GM12801 (cell line): ENCODE results near the gene GNA14.

Source experiments
- TF ChIP-seq, protein P1 (sequence below): IDR thresholded peaks from one replicate; pipeline ENCODE4 v1.5.1; 2011; ENCODE audit warnings: control low read depth; ENCODE audit not compliant: insufficient read length; ENCODE audit errors: extremely low read depth

The GNA14 gene

GRCh38 chr9:77507212-77507961, 140.7 kb downstream of the GNA14 start:
- TF ChIP-seq, protein P1, sequence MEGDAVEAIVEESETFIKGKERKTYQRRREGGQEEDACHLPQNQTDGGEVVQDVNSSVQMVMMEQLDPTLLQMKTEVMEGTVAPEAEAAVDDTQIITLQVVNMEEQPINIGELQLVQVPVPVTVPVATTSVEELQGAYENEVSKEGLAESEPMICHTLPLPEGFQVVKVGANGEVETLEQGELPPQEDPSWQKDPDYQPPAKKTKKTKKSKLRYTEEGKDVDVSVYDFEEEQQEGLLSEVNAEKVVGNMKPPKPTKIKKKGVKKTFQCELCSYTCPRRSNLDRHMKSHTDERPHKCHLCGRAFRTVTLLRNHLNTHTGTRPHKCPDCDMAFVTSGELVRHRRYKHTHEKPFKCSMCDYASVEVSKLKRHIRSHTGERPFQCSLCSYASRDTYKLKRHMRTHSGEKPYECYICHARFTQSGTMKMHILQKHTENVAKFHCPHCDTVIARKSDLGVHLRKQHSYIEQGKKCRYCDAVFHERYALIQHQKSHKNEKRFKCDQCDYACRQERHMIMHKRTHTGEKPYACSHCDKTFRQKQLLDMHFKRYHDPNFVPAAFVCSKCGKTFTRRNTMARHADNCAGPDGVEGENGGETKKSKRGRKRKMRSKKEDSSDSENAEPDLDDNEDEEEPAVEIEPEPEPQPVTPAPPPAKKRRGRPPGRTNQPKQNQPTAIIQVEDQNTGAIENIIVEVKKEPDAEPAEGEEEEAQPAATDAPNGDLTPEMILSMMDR, result no peak

DNA sequence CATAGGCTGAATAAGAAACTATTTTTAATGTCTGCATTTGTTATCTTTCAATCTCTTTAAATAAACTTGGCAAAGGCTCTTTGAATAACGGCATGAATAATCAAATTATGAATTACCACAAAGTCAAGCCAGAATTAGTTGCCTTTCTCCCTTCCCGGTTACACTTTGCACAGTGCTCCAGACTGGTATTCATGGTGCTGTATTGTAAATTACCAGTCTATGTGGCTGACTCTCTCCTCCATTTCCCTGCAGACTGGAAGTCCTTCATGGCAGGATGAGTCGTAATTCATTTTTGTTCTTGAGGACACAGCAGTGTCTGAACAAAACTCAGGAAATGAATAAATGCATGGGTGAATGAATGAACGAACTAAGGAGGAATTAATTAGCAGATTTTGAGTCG, 142.9 kb downstream of the GNA14 start:
- TF ChIP-seq, protein P1, result no peak

DNA sequence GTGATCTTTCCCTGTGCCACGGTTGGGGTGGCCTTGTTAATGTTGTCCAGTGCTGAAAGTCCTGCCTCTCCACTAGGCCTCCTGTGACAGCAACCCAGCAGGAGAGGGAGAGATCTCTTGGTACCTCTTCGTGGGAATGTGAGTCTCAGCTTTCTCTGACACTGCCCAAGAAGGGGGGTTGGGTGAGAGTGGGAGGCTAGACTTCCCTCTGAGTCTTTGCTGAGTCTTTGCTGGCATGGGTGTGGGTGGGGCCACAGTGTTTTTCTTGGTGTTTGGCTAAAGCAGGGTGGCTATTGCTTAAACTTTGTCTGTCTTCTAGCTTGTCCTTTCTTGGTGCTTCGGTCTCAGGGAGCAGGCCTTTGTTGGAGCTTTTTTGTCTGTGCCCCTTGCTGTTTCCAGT, 145.6 kb downstream of the GNA14 start:
- TF ChIP-seq, protein P1, result no peak

DNA sequence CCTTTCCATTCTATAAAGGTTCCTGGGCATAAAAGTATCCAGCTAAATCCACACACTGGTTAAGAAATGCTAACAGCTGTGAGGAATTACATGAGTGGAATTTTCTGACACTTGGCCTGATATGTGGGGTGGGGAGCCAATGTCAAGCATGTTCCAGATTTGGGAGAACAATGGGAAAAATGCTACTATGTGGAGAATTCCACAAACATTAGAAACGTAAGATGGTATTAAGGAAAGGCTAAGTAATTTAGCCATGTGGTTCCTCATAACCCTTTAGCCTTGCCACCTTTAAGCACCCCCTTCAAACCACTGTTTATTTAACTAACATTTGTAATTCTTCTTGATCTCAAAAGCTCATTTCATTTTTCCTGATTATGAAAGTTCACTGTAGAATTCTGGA, 149.2 kb downstream of the GNA14 start:
- TF ChIP-seq, protein P1, result no peak

- TF ChIP-seq, protein P1, result no peak
These were observed 150.6 kb downstream of the GNA14 start for GRCh38 chr9:77497322-77498198.

DNA sequence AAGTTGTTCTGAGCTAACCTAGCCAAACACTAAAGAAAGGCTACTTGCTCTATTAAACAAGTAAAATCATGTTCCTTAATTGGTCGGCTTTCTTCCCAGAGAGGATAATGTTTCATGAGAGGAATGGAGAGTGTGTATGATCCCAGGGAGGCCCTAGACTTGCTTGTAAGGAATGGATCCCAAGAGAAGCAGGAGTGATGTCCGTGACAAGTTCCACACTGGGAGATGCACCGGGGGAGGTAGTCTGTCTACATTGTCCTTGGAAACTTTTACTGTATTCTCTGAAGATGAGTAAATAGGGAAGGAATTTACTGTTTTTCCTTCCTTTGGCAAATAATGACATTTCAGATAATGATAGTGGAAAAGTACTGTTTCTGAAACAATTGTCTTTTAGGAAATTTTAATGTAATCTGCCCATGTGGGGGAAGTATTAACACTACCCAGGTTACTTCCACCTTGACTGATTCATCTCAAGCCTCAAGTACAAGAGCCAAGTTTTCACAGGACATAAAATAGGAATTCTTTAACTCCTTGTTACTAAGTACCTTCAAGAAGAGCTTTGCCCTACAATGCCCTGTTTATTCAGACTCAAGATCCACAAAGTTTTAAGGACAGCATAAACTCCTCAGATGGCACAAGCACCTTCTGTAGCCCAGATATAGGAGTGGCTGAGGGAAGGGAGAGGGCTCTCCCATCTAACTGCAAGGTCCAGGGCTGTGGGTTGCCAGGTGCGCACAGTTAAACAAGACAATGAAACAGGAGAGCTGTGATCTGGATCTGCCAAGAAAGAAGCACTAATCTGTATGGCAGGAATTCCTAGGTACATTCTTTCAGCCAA, 152.1 kb downstream of the GNA14 start:
- TF ChIP-seq, protein P1, result no peak
